ENCODE data around the gene NEO1.

- no peak for TF ChIP-seq CTCF (IDR thresholded peaks at IDR 0.05; ENCODE audit: low read depth, low read length, poor library complexity, severe bottlenecking)
- TF ChIP-seq EZH2phosphoT487 (IDR thresholded peaks at IDR 0.05; ENCODE audit: borderline replicate concordance, low read length) = no peak
These were observed 293.4 kb downstream of the NEO1 start for GRCh38 chr15:73345658-73346057.
